DND-41 (cell line): ENCODE data around the gene NHEJ1.

Source experiments
- ATAC-seq: fragments of 200-7000 bp; cut with Tn5 transposase; 3 replicates; pipeline ENCODE4 v1.9.1; 2021; ENCODE audit warnings: low read depth; ENCODE audit not compliant: insufficient read depth
- DNase-seq: peaks from one replicate; pipeline ENCODE4 v3.0.0-alpha.2; 2020
- H2AFZ ChIP-seq: 2 replicates; pipeline ENCODE4 v1.6.0; 2012; ENCODE audit warnings: low read depth, low read length
- H3K27ac ChIP-seq: 2 replicates; pipeline ENCODE4 v1.5.1; 2012; ENCODE audit warnings: low read length, inconsistent platforms
- H3K27me3 ChIP-seq: fragments of 200-600 bp; sonication (generic); 2 replicates; pipeline ENCODE4 v1.6.0; 2012; ENCODE audit warnings: low read length, mild to moderate bottlenecking, inconsistent platforms; ENCODE audit not compliant: insufficient read depth, poor library complexity
- H3K36me3 ChIP-seq: 2 replicates; pipeline ENCODE4 v1.5.1; 2012; ENCODE audit warnings: low read length, inconsistent platforms; ENCODE audit not compliant: insufficient read depth
- H3K4me1 ChIP-seq: 2 replicates; pipeline ENCODE4 v1.5.1; 2012; ENCODE audit warnings: mild to moderate bottlenecking, low read length; ENCODE audit not compliant: insufficient read depth
- H3K4me2 ChIP-seq: 2 replicates; pipeline ENCODE4 v1.6.0; 2012; ENCODE audit warnings: mild to moderate bottlenecking, moderate library complexity, low read length, inconsistent platforms; ENCODE audit not compliant: insufficient read depth
- H3K4me3 ChIP-seq, 2 experiments: fragments of 200-600 bp in 1 of 2; shearing (Covaris generic) in 1 of 2; 2 replicates each; pipeline ENCODE4 v1.5.1; 2012 to 2016; ENCODE audit warnings: inconsistent platforms in 2 of 2, low read length in 2 of 2, mild to moderate bottlenecking in 2 of 2, low read depth in 1 of 2, moderate library complexity in 1 of 2
- H3K79me2 ChIP-seq: 2 replicates; pipeline ENCODE4 v1.6.0; 2012; ENCODE audit warnings: low read length, inconsistent platforms; ENCODE audit not compliant: insufficient read depth
- H3K9ac ChIP-seq: 2 replicates; pipeline ENCODE4 v1.6.0; 2012; ENCODE audit warnings: low read depth, mild to moderate bottlenecking, inconsistent platforms, low read length, moderate library complexity
- H3K9me3 ChIP-seq: 2 replicates; pipeline ENCODE4 v1.5.1; 2012; ENCODE audit warnings: low read length, moderate library complexity, mild to moderate bottlenecking, inconsistent platforms; ENCODE audit not compliant: insufficient read depth, severe bottlenecking
- H4K20me1 ChIP-seq: 2 replicates; pipeline ENCODE4 v1.6.0; 2012; ENCODE audit warnings: low read length; ENCODE audit not compliant: insufficient read depth
- CTCF ChIP-seq: IDR thresholded peaks from 2 replicates; pipeline ENCODE4 v1.5.1; 2012; ENCODE audit warnings: borderline replicate concordance, low read length, moderate library complexity, mild to moderate bottlenecking; ENCODE audit not compliant: poor library complexity, severe bottlenecking; ENCODE audit errors: extremely low read depth
- EZH2 ChIP-seq: IDR thresholded peaks from 3 replicates; pipeline ENCODE4 v1.6.1; 2012; ENCODE audit warnings: borderline replicate concordance, low read depth, mild to moderate bottlenecking, moderate library complexity, low read length, inconsistent platforms; ENCODE audit not compliant: severe bottlenecking

Gene NHEJ1

DNA sequence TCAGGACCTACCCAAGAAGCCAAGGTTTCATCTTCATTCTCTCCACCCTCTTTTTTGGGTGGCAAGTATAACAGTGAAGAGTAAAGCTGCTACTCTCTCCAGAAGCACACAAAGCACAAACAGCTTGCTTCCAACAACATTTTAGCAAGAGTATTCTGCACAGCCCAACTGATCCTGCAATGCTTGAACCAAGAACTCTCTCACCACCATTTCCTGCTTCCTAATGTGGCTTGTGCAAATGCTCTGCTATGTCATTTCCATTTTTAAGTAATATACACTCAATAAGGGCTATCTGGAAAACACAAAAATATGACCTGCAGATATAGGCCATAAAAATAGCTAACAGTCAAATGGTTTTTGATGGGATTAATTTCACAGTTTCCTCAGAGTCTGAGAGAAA is 75.8 kb downstream of the NHEJ1 start:
- no peak for TF ChIP-seq EZH2
- TF ChIP-seq CTCF: no peak
- no peak overlapping the region for H3K4me3 ChIP-seq
- no peak overlapping the region for H3K27ac ChIP-seq
- no peaks in the 10 kb centered on the region for H3K27me3 ChIP-seq
- no peak overlapping the region for H3K4me2 ChIP-seq
- no peak overlapping the region for H2AFZ ChIP-seq
- no peak for DNase-seq
- no peaks in the 10 kb centered on the region for H4K20me1 ChIP-seq
- H3K9ac ChIP-seq: no peak overlapping the region
- ATAC-seq: peak; percentile 57; the same call in 2 of the 3 replicates
- no peaks in the 10 kb centered on the region for H3K79me2 ChIP-seq
- H3K9me3 ChIP-seq: no peaks in the 10 kb centered on the region
- H3K4me1 ChIP-seq: no peaks in the 10 kb centered on the region
- H3K36me3 ChIP-seq: no peaks in the 10 kb centered on the region

DNA sequence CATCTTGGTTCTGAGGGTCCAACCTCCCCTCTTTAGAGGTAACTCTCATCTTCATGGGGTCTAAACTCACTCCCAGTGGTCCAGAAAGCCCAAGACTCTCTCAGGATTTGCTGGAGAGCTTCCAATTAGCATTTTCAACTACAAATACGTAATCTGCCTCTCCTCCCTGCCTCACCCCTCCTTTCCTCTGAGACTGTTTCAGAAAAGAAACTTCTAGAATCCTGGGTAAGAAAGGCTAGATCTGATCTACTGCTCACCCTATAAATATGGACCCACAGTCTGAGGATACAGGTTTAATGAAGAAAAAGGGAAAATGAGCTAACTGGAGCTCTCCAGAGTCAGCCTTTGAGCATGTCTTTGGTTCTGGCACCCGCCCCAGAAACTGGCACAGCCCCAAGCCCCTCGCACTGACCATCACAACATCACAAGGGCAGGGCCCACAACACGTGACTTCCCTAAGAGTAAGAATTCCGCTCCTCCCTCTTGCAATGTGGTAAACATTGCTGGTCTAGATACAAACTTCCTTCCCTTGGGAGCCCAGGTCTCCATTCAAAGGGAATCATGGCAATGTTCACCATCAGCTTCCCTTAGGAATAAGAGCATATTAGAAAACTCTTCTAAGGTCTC is 78.2 kb downstream of the NHEJ1 start:
- H3K9ac ChIP-seq: no peak overlapping the region
- no peak overlapping the region for H3K4me3 ChIP-seq
- H3K4me1 ChIP-seq: no peaks in the 10 kb centered on the region
- H3K79me2 ChIP-seq: no peaks in the 10 kb centered on the region
- no peaks in the 10 kb centered on the region for H3K27me3 ChIP-seq
- no peak overlapping the region for H3K27ac ChIP-seq
- peaks cover 6% of the 10 kb centered on the region; the same call in 1 of the 2 replicates for H3K36me3 ChIP-seq
- TF ChIP-seq EZH2 (no peak), CTCF (no peak)
- H3K4me2 ChIP-seq: no peak overlapping the region
- no peaks in the 10 kb centered on the region for H3K9me3 ChIP-seq
- ATAC-seq: no peak
- no peak overlapping the region for H2AFZ ChIP-seq
- no peak for DNase-seq
- no peaks in the 10 kb centered on the region for H4K20me1 ChIP-seq

DNA sequence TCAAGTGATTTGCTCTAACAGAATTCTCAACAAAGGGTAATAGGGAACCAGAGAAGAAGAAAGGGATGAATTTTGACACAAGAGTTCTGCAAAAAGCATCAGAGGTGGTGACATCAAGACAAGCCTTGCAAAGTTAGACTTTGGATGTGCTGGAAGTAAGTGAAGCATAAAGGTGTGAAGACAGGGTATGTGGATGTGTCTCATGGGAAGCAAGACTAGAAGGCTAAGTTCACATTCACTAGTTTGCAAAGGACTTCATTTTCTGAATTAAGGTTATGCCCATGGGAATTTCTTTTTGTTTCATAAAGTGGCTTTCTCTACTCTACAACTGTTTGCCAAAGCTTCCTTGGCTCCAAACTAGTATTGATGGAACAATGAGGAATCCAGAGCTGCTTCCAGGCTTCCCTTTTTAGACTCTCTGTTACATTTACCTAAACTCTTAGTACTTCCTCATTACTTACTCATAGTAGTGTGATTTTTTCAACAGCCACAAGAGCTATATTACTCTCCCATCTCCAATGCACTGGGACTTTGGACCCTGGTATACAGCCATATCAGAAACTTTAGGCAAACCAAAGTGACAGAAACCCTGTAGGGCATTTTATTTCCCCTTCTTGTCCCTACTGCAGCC is 78.8 kb downstream of the NHEJ1 start:
- Histone ChIP-seq H3K9ac (no peak overlapping the region), H4K20me1 (no peaks in the 10 kb centered on the region), H3K4me1 (no peaks in the 10 kb centered on the region), H3K36me3 (peaks cover 12% of the 10 kb centered on the region; the same call in 1 of the 2 replicates), H2AFZ (no peak overlapping the region), H3K9me3 (no peaks in the 10 kb centered on the region), H3K4me3 (no peak overlapping the region), H3K4me2 (no peak overlapping the region), H3K27ac (no peak overlapping the region), H3K79me2 (no peaks in the 10 kb centered on the region), H3K27me3 (no peaks in the 10 kb centered on the region)
- no peak for ATAC-seq
- TF ChIP-seq CTCF: no peak
- TF ChIP-seq EZH2: no peak
- no peak for DNase-seq
